ENCODE measurements around the gene LRP1. TPM values are rescaled to one million over a fixed set of nuclear protein-coding genes. Genes with fewer than 3 reads are reported as not detected.

The LRP1 gene
- total and polyA plus RNA-seq, 4 donors = 87.5 to 375 (median 139) TPM

DNA sequence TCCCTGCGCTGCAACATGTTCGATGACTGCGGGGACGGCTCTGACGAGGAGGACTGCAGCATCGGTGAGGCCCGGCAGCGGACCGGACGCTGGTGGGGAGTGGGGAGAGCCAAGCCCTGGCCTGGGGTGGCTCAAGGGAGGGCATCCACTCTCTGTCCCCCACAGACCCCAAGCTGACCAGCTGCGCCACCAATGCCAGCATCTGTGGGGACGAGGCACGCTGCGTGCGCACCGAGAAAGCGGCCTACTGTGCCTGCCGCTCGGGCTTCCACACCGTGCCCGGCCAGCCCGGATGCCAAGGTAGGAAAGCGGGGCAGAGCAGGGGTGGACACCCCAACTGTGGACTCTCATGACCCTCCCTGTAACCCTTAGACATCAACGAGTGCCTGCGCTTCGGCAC lies 76.9 kb downstream of the LRP1 start:
- Histone ChIP-seq H3K27me3 (ENCODE audit: control insufficient read depth in 4 of 4, insufficient read depth in 4 of 4, low read length in 3 of 4) (no peaks in the 10 kb centered on the region), H3K4me3 (ENCODE audit: low read depth in 1 of 3, low read length in 3 of 3) (no peak overlapping the region), H3K9me3 (ENCODE audit: control insufficient read depth in 4 of 4, low read length in 3 of 4) (no peaks in the 10 kb centered on the region), H3K4me1 (ENCODE audit: control insufficient read depth in 4 of 4, insufficient read depth in 4 of 4, low read length in 3 of 4) (no peaks in the 10 kb centered on the region), H3K27ac (ENCODE audit: low read depth in 1 of 2, low read length in 2 of 2) (no peak overlapping the region), H3K36me3 (ENCODE audit: control insufficient read depth in 4 of 4, insufficient read depth in 3 of 4, low read depth in 1 of 4, low read length in 3 of 4) (peaks cover 44 to 94% (median 66%) of the 10 kb centered on the region in 4 donors), H3K9ac (ENCODE audit: low read depth in 1 of 2, low read length in 2 of 2) (no peak overlapping the region)
- WGBS = 96% methylated on average over 26 of the region's 26 CpGs
- TF ChIP-seq RAD21 (IDR thresholded peaks at IDR 0.05) = no peak
- TF ChIP-seq HNF4G (IDR thresholded peaks at IDR 0.05) = no peak
- TF ChIP-seq RXRA (IDR thresholded peaks at IDR 0.05) = no peak
- TF ChIP-seq EGR1 (IDR thresholded peaks at IDR 0.05; ENCODE audit: low read depth in 2 of 2) = no peak
- TF ChIP-seq JUND (IDR thresholded peaks at IDR 0.05) = no peak
- DNase-seq (ENCODE audit: low spot score) = no peak

DNA sequence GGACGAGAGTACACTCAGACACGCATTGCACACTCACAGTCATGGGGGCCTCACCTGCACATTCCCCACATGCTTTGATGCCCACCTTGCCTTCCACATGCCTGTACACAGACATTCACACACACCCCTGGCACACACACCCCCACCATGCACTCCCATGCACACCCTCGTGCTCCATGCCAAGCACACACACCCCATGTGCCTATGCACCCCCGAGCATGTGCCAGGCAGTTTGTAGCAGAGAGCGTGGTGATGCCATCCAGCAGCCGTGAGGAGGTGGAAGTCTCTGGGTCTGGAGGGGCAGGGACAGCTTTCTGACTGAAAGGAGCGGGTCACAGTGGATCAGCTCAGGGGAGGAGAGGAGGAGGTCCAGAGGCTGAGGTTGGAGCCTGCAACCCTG lies 77.6 kb downstream of the LRP1 start:
- no peak for TF ChIP-seq YY1 (IDR thresholded peaks at IDR 0.05)
- TF ChIP-seq, protein P1, sequence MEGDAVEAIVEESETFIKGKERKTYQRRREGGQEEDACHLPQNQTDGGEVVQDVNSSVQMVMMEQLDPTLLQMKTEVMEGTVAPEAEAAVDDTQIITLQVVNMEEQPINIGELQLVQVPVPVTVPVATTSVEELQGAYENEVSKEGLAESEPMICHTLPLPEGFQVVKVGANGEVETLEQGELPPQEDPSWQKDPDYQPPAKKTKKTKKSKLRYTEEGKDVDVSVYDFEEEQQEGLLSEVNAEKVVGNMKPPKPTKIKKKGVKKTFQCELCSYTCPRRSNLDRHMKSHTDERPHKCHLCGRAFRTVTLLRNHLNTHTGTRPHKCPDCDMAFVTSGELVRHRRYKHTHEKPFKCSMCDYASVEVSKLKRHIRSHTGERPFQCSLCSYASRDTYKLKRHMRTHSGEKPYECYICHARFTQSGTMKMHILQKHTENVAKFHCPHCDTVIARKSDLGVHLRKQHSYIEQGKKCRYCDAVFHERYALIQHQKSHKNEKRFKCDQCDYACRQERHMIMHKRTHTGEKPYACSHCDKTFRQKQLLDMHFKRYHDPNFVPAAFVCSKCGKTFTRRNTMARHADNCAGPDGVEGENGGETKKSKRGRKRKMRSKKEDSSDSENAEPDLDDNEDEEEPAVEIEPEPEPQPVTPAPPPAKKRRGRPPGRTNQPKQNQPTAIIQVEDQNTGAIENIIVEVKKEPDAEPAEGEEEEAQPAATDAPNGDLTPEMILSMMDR (IDR thresholded peaks at IDR 0.05; ENCODE audit: low read depth, low read length, missing input control) = no peak
- peaks cover 49 to 95% (median 67%) of the 10 kb centered on the region in 4 donors for H3K36me3 ChIP-seq (ENCODE audit: control insufficient read depth in 4 of 4, insufficient read depth in 3 of 4, low read depth in 1 of 4, low read length in 3 of 4)
- no peak overlapping the region for H3K27ac ChIP-seq (ENCODE audit: low read depth in 1 of 2, low read length in 2 of 2)
- H3K9ac ChIP-seq (ENCODE audit: low read depth in 1 of 2, low read length in 2 of 2) = no peak overlapping the region
- H3K4me3 ChIP-seq (ENCODE audit: low read depth in 1 of 3, low read length in 3 of 3) = no peak overlapping the region
- H3K9me3 ChIP-seq (ENCODE audit: control insufficient read depth in 4 of 4, low read length in 3 of 4) = no peaks in the 10 kb centered on the region
- DNase-seq (ENCODE audit: low spot score) = no peak
- WGBS = 89% methylated on average over 7 of the region's 7 CpGs
- H3K4me1 ChIP-seq (ENCODE audit: control insufficient read depth in 4 of 4, insufficient read depth in 4 of 4, low read length in 3 of 4) = no peaks in the 10 kb centered on the region
- no peaks in the 10 kb centered on the region for H3K27me3 ChIP-seq (ENCODE audit: control insufficient read depth in 4 of 4, insufficient read depth in 4 of 4, low read length in 3 of 4)

DNA sequence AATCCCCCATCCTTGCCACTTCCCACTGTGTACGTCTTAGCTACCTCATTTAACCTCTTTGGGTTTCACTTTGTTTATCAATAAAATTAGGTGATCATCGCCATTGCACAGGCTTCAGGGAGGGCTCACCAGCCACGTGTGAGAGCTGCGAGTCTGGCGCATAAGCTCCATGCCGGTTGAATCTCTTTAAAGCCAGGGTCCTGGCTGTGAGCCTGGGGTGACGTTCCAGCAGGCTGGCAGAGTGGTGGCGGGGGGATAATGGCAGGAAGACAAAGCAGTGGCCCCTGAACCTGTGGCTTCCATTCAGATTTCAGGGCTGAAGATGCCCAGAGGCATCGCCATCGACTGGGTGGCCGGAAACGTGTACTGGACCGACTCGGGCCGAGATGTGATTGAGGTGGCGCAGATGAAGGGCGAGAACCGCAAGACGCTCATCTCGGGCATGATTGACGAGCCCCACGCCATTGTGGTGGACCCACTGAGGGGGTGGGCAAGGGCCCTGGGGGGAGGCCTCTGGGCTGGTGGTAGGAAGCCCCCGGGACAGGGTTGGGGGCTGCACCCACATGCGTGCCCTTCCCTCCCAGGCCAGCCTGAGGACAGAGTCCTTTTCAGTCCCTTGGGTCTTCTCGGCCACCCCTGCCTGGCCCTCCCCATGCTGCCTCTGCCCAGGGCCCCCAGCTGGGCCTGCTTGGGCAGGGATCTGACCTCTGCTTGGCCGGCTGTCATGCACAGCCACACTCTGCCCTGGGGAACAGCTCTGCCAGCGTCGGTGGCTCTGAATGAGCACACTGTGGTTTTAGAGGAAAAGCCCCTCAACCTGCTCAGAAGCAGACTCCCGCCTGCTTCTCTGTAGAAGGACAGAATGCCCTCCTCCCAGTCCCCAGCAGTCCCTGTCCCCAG lies 79.7 kb downstream of the LRP1 start:
- Histone ChIP-seq H3K4me1 (ENCODE audit: control insufficient read depth in 4 of 4, insufficient read depth in 4 of 4, low read length in 3 of 4) (no peaks in the 10 kb centered on the region), H3K27ac (ENCODE audit: low read depth in 1 of 2, low read length in 2 of 2) (no peak overlapping the region), H3K4me3 (ENCODE audit: low read depth in 1 of 3, low read length in 3 of 3) (no peak overlapping the region), H3K9ac (ENCODE audit: low read depth in 1 of 2, low read length in 2 of 2) (no peak overlapping the region), H3K36me3 (ENCODE audit: control insufficient read depth in 4 of 4, insufficient read depth in 3 of 4, low read depth in 1 of 4, low read length in 3 of 4) (peaks cover 49 to 94% (median 56%) of the 10 kb centered on the region in 4 donors), H3K27me3 (ENCODE audit: control insufficient read depth in 4 of 4, insufficient read depth in 4 of 4, low read length in 3 of 4) (no peaks in the 10 kb centered on the region), H3K9me3 (ENCODE audit: control insufficient read depth in 4 of 4, low read length in 3 of 4) (no peaks in the 10 kb centered on the region)
- TF ChIP-seq, protein P2, sequence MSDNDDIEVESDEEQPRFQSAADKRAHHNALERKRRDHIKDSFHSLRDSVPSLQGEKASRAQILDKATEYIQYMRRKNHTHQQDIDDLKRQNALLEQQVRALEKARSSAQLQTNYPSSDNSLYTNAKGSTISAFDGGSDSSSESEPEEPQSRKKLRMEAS (IDR thresholded peaks at IDR 0.05) = no peak
- TF ChIP-seq FOXA2 (IDR thresholded peaks at IDR 0.05) = no peak
- no peak for TF ChIP-seq JUND (IDR thresholded peaks at IDR 0.05)
- TF ChIP-seq GABPA (IDR thresholded peaks at IDR 0.05 in 1 of 2, conservative IDR thresholded peaks at IDR 0.05 in 1 of 2) = no peak
- no peak for TF ChIP-seq HNF4A (conservative IDR thresholded peaks at IDR 0.05)
- TF ChIP-seq, protein P3, sequence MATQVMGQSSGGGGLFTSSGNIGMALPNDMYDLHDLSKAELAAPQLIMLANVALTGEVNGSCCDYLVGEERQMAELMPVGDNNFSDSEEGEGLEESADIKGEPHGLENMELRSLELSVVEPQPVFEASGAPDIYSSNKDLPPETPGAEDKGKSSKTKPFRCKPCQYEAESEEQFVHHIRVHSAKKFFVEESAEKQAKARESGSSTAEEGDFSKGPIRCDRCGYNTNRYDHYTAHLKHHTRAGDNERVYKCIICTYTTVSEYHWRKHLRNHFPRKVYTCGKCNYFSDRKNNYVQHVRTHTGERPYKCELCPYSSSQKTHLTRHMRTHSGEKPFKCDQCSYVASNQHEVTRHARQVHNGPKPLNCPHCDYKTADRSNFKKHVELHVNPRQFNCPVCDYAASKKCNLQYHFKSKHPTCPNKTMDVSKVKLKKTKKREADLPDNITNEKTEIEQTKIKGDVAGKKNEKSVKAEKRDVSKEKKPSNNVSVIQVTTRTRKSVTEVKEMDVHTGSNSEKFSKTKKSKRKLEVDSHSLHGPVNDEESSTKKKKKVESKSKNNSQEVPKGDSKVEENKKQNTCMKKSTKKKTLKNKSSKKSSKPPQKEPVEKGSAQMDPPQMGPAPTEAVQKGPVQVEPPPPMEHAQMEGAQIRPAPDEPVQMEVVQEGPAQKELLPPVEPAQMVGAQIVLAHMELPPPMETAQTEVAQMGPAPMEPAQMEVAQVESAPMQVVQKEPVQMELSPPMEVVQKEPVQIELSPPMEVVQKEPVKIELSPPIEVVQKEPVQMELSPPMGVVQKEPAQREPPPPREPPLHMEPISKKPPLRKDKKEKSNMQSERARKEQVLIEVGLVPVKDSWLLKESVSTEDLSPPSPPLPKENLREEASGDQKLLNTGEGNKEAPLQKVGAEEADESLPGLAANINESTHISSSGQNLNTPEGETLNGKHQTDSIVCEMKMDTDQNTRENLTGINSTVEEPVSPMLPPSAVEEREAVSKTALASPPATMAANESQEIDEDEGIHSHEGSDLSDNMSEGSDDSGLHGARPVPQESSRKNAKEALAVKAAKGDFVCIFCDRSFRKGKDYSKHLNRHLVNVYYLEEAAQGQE (IDR thresholded peaks at IDR 0.05) = no peak
- TF ChIP-seq HNF4G (IDR thresholded peaks at IDR 0.05) = no peak
- no peak for TF ChIP-seq TAF1 (conservative IDR thresholded peaks at IDR 0.05)
- TF ChIP-seq, protein P4, sequence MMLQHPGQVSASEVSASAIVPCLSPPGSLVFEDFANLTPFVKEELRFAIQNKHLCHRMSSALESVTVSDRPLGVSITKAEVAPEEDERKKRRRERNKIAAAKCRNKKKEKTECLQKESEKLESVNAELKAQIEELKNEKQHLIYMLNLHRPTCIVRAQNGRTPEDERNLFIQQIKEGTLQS (IDR thresholded peaks at IDR 0.05) = no peak
- DNase-seq (ENCODE audit: low spot score) = no peak
- WGBS = 90% methylated on average over 29 of the region's 29 CpGs
